HG03558 (cell line): ENCODE data around the gene SLC35A5.

Source experiments
- ATAC-seq: cut with Tn5 transposase; IDR thresholded peaks from one replicate; pipeline ENCODE4 v1.9.1; 2021; ENCODE audit warnings: moderate number of reproducible peaks; ENCODE audit not compliant: unreplicated experiment; ENCODE audit errors: extremely low read depth

Gene SLC35A5

DNA sequence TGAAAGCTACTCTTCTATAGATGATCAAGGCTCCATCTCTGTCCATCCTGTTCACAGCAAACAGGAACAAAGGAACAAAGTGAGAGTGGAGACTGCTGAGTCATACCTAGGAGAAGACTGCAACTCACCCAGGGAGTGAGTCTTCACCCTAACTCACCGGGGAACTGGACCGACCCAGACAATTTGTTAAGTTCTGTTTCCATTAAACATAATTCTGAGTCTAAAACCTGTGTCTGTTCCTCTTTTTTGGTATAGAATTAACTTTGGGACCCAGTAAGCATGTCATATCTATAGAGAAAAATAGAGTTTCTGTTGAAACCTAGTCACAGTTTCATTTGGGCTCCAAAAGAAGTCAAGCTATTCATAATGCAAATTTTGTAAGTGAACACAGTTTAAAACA, 57.5 kb downstream of the SLC35A5 start:
- no peak for ATAC-seq

DNA sequence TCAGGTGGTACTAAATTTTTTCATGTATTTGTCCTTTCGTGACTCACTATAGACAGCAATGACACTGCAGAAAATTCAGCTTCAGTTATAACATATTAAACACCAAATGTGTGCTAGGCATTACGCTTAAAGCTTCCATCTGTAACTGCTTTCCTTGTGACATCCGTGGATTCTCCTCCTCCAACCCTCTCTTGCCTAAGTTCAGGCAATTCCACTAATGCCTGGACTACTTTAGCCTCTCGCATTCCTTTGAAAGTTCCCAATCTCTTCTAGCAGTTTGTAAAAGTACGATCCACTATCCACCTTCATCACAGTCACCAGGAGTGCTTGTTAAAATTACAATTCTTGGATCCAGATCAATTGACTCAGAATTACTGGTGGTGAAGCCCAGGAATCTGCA, 61.4 kb downstream of the SLC35A5 start:
- no peak for ATAC-seq

DNA sequence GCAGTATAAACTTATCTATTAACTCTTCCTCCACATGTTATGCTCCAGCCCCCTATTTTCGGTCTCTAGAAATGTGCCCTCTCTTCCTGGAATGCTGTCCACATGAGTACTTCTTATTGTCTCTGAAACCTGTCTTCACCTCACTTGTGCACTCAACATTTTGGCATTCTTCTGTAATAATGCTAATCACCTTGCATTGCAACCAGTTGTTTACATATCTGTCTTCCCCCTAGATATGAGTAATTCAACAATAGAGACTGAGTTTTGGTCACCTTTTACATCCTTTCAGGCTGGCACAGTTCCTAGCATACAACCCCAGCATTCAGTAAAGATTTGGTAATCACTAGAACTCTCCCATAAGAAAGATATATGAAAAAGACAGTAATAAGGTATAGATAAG, 61.9 kb downstream of the SLC35A5 start:
- no peak for ATAC-seq

DNA sequence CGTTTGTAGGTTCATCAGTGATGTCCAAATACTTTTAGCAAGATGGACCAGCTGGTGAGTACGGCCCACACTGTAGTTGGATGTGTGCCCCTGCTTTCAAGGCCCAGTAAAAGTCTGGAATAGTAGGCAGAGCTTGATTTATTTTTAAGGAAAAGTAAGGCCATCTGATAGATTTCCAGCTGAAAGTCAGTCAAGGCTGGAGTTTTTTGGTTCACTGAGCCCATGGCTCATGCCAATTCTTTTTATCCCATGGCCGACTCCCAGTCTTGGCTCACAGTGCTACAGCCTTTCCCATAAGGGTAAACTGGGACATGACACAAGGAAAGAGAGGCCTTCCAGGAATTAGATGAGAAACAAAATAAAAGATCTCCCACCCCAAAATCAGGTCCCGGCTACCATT, 65.6 kb downstream of the SLC35A5 start:
- ATAC-seq: no peak

DNA sequence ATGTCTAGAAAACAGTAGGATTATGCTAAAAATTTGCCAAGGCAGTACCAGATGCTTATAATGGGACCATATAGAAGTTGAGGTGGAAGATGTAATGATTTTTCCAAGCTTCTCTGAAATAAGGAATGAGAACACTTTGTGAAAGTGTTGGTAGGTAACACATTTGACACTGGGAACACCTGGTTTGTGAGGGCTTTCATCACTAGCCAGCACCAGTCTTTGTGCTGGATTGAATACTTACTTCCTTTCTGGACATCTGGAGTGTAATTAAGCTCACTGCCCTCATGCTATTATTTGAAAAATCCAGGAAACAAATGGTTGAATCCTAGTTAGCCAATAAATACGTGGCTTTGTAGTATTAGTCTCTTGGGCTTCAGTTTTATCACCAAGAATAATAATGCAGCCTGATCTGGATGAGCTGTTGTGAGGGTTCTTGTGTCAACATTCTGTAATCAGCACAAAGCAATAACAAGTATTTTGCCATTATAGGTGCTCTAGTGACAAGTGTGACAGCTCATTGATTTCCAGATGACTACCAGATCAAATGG, 66.1 kb downstream of the SLC35A5 start:
- no peak for ATAC-seq

DNA sequence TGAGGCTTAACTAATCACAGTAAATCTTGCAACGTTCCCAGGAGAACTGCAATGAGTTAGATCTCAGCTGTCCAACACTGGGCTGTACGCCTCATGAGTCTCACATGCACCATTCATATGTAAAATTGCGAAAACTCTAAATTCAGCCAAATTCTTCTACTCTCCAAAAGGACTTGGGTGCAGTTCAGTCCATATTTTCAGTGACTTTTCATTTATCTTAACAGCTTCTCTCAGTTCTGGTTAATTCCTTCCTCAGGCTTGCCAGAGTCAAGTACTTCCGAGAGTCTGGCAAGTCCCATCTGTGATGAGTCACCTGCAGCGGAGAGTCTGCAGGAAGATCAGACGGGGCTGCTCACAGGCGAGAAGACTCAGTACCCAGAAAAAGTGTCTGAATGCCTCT, 67.6 kb downstream of the SLC35A5 start:
- ATAC-seq: no peak

DNA sequence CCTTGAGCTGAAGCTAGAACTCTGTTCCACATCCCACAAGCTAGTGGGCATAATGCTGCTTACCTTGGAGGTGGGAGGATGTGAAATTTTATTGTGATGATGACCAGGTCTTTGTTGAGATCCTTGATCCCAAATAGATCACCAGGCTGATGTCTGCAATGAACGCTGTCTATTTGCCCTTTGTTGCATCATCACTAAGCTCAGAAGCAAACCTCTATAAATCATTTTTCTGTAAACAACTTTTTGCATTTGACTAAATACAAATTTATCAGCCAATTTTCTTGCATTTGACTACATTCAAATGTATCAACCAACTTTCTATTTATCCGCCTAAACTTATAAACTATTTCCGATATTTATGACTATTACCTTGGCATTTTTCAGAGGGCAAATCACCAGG, 69.4 kb downstream of the SLC35A5 start:
- no peak for ATAC-seq

DNA sequence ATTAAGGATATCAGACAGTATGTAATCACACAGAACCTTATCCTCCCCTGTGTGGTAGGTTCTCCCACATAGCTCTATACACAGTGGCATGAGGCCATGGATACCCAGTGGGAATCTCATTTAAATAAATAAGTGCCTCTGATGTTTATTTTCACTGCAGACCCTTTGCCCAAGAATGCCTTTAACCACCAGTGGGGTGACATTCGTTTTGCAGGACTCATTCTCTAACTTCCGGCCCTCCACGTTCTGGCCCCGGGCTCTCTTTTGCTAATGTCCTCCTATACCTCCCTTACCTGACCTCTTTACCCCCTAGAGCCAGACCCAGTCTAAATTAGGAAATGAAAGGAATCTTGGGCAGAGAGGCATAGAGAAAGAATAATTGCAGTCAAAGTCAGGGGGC, 70.8 kb downstream of the SLC35A5 start:
- ATAC-seq: no peak

DNA sequence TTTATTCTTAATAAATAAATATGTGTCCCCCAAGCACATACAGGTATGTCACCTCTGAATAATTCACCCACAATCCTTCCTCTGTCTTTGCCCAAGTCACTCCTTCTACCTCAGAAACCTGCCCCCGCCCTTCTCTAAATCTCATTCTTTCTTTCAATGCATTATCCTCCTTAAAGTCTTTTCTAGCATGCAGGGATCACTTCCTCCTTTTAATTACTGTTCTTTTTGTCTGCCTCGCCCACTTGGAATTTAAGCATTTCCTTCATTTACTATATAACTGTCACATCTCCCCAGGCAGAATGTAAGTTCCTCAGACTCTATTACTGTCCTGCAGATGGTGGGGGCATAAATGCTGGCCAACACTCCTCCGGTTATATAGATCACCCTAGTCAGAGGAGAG, 71.3 kb downstream of the SLC35A5 start:
- ATAC-seq: no peak

DNA sequence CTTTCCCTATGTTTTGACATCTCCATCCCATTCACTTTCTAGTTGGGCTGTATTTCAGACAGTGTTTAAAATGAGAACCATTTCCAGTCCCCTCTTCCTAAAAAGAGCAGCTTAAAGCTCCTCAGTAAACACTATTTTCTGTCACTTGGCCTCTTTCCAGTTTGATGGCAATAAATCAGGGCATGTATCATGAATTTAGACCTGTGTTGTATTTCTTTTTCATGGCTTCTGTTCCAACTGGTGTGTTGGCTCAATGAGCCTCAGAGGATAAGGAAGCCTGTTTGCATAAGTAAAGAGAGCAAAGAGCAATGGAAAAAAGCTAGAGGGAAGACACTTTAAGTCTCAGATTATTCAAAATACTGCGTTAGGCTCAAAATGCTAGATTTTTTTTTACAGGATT, 71.9 kb downstream of the SLC35A5 start:
- no peak for ATAC-seq

DNA sequence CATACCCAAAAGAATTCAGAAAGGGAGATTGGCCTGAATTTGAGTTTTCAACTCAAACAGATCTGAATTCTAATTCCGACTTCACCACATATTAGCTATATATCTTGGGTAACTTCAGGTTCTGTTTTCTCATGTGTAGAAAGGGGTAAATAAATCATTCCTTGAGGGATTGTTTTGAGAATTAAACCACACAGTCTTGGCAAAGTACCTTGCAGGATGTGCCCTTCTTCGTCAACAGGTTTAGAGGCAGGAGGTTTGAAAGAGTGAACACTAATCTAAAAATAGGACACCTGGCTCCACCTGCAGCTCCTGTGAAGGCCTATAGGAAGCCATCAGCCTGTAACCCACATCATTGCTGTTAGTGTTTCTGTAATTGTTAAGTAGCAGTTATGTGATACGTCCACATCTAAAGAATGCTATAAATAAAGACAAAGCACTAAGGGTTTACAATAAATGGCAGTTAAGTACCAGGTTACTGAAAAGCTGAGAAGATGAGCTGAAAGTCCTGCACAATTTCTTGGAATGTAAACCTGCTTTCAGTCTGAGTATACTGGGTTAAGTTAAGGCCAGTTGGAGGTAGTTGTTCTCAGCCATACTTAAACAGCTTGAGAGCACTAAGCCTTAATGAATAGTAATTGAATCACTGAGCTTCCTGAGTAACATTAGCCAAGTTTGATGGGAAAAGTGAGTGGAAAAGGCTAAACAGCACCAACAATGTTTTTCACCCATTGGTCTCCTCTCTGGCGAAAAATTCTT, 73.1 kb downstream of the SLC35A5 start:
- ATAC-seq: no peak
